ENCODE data around the gene SDHA.
"Not testable (repeated sequence)": the region's sequence is repeated elsewhere in the genome, so short reads cannot be mapped to it uniquely, and the experiment has no call there.

SDHA gene

DNA sequence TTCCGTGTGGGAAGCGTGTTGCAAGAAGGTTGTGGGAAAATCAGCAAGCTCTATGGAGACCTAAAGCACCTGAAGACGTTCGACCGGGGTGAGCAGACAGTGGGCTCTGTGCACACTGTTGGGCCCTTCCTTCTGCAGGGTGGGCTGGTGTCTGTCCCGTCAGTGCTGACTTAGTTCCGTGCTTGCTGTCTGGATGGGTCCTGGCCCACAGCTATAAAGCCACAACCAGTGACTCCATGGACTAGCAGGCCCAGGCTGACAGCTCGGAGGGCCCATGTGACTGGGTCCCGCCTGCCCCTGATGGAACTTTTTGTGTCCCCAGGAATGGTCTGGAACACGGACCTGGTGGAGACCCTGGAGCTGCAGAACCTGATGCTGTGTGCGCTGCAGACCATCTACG, 32.9 kb downstream of the SDHA start:
- FAIRE-seq = not testable (repeated sequence)

DNA sequence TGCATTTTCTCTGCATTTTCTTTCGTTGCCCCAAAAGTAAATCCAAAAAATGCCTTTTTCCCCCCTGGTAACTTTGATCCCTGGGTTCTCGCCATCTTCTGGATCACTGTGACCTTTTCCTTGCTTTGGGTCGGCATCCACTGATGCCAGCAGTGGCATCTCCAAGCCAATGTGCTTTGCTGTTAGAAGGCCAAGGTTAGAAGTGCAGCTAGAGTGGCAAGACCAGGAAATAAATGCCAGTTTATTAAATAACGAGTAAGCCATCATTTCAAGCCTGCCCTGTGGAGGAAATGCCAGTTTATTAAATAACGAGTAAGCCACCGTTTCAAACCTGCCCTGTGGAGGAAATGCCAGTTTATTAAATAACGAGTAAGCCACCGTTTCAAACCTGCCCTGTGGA, 33.4 kb downstream of the SDHA start:
- FAIRE-seq = not testable (repeated sequence)

More for the DNA sequence above, 32.9 kb downstream of the SDHA start:
- not testable (repeated sequence) for DNase-seq (ENCODE audit: extremely low spot score, insufficient read length, low read depth)

DNA sequence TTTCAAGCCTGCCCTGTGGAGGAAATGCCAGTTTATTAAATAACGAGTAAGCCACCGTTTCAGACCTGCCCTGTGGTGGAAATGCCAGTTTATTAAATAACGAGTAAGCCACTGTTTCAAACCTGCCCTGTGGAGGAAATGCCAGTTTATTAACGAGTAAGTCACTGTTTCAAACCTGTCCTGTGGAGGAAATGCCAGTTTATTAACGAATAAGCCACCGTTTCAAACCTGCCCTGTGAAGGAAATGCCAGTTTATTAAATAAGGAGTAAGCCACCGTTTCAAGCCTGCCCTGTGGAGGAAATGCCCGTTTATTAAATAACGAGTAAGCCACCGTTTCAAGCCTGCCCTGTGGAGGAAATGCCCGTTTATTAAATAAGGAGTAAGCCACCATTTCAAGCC, 33.9 kb downstream of the SDHA start:
- DNase-seq (ENCODE audit: extremely low spot score, insufficient read length, low read depth); FAIRE-seq: not testable (repeated sequence)

More for the DNA sequence above, 33.4 kb downstream of the SDHA start:
- not testable (repeated sequence) for DNase-seq (ENCODE audit: extremely low spot score, insufficient read length, low read depth)

DNA sequence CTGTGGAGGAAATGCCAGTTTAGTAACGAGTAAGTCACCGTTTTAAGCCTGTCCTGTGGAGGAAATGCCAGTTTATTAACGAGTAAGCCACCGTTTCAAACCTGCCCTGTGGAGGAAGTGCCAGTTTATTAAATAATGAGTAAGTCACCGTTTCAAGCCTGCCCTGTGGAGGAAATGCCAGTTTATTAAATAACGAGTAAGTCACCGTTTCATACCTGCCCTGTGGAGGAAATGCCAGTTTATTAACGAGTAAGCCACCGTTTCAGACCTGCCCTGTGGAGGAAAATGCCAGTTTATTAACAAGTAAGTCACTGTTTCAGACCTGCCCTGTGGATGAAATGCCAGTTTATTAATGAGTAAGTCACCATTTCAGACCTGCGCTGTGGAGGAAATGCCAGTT, 34.4 kb downstream of the SDHA start:
- no peak for DNase-seq (ENCODE audit: extremely low spot score, insufficient read length, low read depth)
- FAIRE-seq = no peak

DNA sequence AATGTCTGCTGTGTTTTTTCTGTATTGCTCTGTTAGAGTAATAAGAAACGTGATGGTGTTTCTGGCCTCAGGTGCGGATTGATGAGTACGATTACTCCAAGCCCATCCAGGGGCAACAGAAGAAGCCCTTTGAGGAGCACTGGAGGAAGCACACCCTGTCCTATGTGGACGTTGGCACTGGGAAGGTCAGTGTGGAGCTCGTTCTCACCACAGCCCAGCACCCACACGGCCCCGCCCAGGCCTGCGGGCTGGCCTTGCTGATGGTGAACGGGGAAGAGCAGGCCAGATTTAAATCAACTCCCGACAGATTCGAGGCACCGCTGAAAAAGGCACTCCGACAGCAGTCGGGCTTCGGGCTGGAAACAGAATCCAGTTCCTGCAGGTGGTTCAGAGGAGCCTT, 36.2 kb downstream of the SDHA start:
- not testable (repeated sequence) for DNase-seq (ENCODE audit: extremely low spot score, insufficient read length, low read depth); FAIRE-seq

DNA sequence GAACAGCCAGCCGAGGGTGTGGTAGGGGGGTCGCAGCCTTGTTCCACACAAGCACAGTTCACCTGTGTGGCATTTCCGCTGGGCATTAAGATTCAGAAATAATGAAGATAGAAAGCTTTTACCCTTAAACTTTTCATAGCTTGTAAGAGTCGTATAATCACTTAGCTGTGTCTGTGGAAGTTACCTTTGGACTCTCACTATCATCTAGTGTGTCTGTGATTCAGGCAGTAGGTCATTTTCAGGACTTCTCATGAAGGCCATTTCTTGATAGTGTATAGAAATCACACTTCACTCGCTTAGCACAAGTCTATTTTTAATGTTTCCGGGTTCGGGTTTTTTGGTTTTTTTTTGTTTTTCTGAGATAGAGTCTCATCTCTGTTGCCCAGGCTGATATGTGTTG, 37.0 kb downstream of the SDHA start:
- not testable (repeated sequence) for FAIRE-seq; DNase-seq (ENCODE audit: extremely low spot score, insufficient read length, low read depth)

DNA sequence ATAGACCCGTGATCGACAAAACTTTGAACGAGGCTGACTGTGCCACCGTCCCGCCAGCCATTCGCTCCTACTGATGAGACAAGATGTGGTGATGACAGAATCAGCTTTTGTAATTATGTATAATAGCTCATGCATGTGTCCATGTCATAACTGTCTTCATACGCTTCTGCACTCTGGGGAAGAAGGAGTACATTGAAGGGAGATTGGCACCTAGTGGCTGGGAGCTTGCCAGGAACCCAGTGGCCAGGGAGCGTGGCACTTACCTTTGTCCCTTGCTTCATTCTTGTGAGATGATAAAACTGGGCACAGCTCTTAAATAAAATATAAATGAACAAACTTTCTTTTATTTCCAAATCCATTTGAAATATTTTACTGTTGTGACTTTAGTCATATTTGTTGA, 38.2 kb downstream of the SDHA start:
- FAIRE-seq = not testable (repeated sequence)

DNA sequence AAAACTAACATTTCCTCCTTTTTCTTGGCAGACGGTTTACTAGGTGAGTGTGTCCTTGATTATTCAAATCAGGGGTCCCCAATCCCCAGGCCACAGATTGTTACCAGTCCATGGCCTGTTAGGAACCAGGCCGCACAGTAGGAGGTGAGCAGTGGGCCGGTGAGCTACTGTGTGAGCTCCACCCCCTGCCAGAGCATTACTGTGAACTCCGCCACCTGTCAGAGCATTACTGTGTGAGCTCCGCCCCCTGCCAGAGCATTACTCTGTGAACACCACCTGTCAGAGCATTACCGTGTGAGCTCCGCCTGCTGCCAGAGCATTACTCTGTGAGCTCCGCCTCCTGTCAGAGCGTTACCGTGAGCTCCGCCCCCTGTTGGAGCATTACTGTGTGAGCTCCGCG, 39.0 kb downstream of the SDHA start:
- no peak for FAIRE-seq
- no peak for DNase-seq (ENCODE audit: extremely low spot score, insufficient read length, low read depth)

More for the DNA sequence above, 38.2 kb downstream of the SDHA start:
- not testable (repeated sequence) for DNase-seq (ENCODE audit: extremely low spot score, insufficient read length, low read depth)

DNA sequence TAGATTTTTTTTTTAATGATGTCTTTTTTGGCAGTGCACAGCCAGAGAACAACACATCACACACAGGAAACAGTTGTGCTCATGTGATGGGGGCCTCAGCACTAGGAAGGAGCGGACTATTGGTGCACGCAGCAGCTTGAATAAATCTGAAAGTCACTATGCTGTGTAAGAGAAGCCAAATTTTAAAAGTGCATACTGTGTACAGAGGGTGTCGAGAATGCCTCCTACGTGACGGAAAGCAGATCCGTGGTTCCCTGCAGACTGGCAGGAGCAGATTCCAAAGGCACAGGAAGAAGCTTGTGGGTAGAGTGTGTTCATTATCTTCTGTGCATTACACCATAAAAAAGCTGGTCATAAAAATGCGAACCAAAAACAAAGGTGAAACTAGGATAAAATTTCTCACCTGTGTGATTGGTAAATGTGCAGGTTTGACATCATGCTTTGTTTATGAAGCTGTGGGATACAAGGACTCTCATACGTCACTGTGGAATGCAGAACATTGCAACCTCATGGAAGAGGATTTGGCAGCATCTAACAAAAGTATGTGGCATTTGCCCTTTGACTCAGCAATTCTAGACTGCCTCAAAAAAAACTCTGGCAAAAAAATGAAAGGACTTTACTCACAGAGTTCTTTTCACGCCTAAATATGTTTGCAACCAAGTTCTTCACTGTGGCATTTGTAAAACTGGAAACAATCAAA, 45.3 kb downstream of the SDHA start:
- DNase-seq (ENCODE audit: extremely low spot score, insufficient read length, low read depth); FAIRE-seq: not testable (repeated sequence)

DNA sequence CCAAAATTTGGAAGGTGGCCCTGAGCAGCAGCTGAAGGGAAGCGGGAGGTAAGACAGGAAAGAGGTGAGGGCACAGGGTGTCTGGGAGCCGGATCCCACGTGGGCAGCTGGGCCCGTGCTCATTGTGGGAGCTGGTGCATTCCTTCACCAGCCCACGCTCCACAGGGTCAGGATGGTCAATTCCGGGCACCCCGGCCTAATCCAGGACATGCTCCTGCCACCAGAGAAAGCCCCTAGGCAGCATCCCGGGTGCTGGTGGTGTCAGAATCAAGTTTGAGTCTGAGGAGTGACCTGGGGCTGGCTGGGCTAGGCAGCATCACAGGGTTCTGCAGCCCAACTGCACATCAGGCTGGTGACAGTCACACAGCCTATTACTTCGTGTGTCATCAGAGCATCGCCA, 46.2 kb downstream of the SDHA start:
- DNase-seq (ENCODE audit: extremely low spot score, insufficient read length, low read depth) (no peak), FAIRE-seq (no peak)

DNA sequence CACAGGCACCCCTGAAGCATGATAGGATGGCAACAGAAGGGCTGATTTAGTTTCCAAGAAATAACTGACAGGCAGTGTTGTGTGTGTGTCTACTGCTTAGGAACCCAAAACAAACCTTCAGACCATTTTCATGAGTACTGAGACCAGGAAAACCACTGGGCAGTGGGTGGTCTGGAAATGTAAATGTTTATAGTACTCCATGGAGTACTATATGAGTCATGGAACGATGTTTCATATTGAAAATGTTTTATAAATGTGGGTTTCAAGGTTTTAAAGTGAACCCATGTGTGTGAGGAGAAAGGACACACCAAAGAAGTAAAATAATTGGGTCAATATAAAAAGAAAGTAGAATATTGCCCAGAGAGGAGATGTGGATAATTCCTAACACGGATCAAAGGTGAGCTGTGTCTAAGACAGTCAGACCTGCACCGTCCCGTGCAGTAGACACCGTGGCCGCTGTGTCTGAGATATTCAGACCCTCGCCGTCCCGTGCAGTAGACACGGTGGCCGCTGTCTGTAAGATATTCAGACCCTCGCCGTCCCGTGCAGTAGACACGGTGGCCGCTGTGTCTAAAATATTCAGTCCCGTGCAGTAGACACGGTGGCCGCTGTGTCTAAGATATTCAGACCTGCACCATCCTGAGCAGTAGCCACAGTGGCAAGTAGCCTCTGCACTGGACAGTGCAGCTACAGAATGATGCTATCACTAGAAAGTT, 48.3 kb downstream of the SDHA start:
- DNase-seq (ENCODE audit: extremely low spot score, insufficient read length, low read depth); FAIRE-seq: not testable (repeated sequence)

DNA sequence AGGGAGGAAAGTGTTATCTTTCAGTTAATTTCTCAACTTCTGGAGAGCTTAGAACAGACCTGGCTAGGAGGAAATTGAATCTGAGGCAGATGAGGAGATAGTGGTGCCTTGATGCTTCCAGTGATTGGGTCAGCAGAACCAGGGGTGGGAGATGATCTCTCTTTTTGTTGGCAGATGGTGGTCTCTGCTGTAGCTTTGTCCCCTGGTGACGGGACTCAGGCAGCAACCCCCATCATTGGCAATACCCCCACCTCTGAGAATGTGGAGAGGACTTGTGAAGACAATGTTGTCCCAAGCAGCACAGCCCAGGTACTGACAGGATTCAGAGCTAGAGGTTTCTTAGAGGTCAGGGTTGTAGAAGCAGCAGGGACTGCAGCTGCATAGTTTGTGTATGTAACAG, 49.6 kb downstream of the SDHA start:
- DNase-seq (ENCODE audit: extremely low spot score, insufficient read length, low read depth) (no peak), FAIRE-seq (no peak)

DNA sequence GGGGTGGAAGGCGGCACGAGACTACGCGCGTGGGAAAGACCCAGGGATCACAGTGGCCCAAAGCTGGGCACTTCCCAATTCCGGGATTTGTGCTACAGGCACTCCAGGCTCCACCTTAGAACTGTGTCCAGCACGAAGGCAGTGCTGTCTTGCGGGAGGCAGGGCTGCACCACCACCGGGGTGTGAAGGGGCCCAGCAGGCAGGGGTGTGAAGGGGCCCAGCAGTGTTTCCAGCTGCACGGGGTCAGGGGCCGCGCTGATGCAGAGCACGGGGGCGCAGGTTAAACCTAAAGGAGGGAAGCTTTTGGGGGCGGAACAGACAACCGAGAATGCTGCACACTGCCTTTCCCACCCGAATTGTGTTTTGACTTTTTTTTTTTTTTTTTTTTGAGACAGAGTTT, 52.2 kb downstream of the SDHA start:
- DNase-seq (ENCODE audit: extremely low spot score, insufficient read length, low read depth) = no peak
- no peak for FAIRE-seq

DNA sequence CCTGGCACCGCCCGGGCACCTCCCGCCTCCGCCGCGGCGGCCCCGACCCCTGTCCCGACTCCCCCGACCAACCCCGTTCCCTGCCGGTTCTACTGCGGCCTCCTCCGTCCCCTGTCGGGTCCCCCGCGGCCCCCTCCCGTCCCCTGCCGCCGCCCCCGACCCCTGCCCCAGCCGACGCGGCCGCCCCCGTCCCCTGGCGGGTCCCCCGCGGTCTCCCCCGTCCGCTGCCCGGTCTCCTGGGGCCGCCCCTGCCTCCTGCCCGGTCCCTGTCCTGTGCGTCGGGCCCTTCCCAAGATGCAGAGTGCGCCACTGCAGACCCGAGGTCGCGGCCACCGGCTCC, 53.7 kb downstream of the SDHA start:
- DNase-seq (ENCODE audit: extremely low spot score, insufficient read length, low read depth); FAIRE-seq: not testable (repeated sequence)

DNA sequence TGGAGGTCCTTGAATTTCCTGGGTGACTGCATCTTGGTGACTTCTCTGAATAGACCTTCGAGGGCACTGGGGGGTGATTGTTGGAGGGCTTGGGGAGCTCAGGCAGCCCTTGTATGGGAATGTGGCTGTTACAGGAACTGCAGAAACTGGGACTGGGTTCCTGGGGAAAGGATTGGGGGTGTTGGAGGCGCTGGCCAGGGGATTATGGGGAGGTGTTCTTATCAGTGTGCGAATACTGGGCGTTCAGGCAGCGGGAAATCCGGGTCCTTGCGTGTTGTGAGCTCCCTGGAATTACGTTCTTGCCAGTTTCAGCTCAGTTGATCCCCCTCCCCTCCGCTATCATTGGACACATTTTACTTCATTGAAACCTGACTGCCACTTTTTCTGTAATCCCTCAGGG, 55.0 kb downstream of the SDHA start:
- DNase-seq (ENCODE audit: extremely low spot score, insufficient read length, low read depth) = not testable (repeated sequence)

DNA sequence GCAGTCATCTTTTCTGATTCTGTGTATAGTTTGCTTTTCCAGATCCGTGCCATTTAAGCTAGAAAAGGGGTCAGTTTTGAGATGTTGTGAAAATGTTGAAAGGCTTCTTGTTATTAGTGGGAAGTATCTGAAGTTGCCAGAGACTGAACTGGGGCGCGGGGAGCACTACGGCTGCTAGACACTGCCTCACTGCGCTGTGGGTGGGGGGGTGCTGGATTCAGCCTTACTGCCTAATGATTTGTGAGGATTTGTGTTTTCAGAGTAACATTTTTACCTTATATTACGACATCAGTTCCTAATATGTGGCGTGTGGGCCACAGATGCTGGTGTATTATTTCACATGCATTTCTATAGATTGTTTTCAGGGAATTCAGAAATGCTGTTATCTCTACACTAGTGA, 55.4 kb downstream of the SDHA start:
- not testable (repeated sequence) for FAIRE-seq; DNase-seq (ENCODE audit: extremely low spot score, insufficient read length, low read depth)

More for the DNA sequence above, 55.0 kb downstream of the SDHA start:
- not testable (repeated sequence) for FAIRE-seq

DNA sequence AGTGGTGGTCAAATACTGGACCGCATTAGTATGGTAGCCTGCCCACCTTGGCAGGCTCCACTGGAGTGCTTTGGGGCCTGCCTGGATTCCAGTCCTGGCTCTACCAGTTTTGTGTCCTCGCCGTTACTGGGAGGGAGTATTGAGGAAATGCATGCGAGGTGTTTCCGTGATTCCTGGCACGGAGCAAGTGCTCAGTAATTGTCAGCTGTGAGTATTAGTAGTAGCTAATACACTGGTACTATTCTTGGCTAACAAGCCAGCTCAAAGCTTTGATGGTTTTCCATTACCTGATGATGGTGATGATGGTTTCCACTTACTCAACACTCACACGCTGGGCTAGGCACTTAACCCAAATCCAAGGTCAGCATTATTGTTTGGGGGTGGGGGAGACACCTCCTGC, 56.2 kb downstream of the SDHA start:
- FAIRE-seq; DNase-seq (ENCODE audit: extremely low spot score, insufficient read length, low read depth): not testable (repeated sequence)

DNA sequence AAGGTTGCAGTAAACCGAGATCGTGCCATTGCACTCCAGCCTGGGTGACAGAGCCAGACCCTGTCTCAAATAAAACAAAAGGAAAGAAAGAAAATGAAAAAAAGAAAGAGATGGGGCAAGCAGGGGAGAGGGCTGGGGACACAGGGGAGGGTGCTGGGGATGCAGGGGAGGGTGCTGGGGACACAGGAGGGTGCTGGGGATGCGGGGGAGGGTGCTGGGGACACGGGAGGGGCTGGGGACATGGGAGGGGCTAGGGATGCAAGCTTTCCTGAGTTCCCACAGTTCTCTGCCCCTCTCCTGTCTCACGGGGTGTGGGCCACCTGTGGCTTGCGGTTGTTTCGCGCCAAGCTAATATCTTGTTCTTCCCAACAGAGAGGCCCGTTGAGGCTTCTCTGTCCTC, 60.5 kb downstream of the SDHA start:
- DNase-seq (ENCODE audit: extremely low spot score, insufficient read length, low read depth) (no peak), FAIRE-seq (no peak)

DNA sequence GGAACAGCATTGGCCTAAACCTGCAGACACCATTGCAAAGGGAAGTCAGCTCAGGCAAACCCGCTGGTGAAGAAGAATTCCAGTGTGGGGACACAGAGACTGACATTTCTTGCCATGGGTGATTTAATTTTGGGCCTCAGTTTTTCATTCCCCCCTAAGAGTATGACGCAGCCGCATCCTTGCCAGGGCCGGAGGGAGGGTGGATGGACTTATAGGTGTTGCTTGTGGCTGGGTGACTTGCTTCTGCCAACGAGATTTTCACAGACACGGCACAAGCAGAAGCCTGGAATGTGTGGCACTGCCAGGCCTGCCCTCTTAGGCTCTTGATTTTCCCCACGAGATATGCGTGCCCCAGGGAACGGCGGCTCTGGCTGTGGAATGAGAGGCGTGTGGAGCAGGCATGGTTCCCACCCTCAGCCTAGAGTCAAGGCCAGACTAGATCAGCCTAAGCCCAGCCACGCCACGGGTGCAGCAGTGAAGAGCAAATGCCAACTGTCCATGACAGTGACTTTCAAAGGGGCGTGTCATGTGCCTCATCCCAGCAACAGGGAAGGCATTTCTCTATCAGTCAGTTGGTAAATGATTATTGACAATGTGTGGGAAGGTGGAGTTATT, 61.0 kb downstream of the SDHA start:
- FAIRE-seq; DNase-seq (ENCODE audit: extremely low spot score, insufficient read length, low read depth): not testable (repeated sequence)

DNA sequence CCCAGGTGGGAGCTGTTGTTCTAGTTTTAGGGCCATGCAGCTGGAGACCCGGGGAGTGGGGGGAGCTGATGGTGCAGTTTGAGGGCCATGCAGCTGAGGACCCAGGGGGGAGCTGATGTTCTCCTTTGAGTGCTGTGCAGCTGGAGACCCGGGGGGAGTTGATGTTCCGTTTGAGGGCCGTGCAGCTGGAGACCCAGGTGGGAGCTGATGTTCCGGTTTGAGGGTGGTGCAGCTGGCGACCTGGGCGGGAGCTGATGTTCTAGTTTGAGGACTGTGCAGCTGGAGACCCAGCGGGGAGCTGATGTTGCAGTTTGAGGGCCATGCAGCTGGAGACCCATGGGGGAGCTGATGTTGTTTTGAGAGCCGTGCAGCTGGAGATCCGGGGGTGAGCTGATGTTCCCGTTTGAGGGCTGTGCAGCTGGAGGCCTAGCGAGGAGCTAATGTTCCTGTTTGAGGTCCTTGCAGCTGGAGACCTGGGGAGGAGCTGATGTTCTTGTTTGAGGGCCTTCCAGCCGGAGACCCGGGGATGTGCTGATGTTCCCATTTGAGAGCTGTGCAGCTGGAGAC, 68.0 kb downstream of the SDHA start:
- no peak for DNase-seq (ENCODE audit: extremely low spot score, insufficient read length, low read depth)
- no peak for FAIRE-seq

DNA sequence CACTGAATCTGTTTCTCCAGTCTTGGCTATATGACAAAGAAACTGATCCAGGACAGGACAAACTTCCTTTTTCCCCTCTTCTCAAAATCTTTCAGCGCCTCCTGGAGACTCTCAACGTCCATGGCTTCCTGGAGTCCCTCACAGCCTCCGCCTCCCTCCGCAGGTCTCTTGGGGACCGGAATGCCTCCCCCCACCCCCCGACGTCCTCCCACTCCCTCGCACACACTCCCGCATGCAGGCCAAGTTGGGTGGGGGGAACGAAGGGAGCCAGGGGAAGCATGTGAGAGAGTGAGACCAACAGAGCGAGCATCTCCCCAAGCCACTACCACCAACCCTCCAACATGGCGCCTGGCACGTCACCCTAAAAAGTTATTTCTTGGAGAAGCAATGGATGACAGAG, 72.1 kb downstream of the SDHA start:
- not testable (repeated sequence) for FAIRE-seq; DNase-seq (ENCODE audit: extremely low spot score, insufficient read length, low read depth)
